Measurements from ENCODE around the gene LIPH.

DNA sequence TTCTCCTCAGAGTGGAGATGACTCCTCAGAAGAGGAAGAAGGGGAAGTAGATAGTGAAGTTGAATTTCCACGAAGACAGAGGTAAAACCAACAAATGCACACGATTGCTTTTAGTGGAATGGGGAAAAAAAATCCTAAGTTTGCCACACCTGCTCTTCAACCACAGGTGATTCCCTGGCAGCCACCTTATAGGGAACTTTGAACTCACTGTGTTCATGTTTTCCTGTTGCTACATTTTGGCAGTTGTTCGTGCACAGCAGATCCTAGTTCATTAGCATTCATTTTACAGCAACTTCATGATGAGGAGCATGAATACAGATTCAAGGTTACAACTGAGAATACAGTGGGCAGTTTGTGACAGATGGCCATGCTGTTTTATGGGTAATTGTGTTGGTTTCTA lies 75.1 kb downstream of the LIPH start:
- TF ChIP-seq CTCF (IDR thresholded peaks at IDR 0.05): no peak
- no peak for TF ChIP-seq POLR2A (IDR thresholded peaks at IDR 0.05)

All from testis (tissue), 2 donors.